Stimulated activated naive CD8-positive, alpha-beta T cell treated with anti-CD3 and anti-CD28 coated beads, Interleukin-15, Interleukin-2, amounts not matched to agents 100 U/mL and 50 U/mL, for 24 hours (primary cell): ENCODE data around the gene ANXA11.

Experiments
- ATAC-seq: fragments of 150-1000 bp; cut with Tn5 transposase; one replicate; pipeline ENCODE4 v1.10.0; 2021
- DNase-seq: peaks from one replicate; pipeline ENCODE4 v3.0.0; 2021

The ANXA11 gene

DNA sequence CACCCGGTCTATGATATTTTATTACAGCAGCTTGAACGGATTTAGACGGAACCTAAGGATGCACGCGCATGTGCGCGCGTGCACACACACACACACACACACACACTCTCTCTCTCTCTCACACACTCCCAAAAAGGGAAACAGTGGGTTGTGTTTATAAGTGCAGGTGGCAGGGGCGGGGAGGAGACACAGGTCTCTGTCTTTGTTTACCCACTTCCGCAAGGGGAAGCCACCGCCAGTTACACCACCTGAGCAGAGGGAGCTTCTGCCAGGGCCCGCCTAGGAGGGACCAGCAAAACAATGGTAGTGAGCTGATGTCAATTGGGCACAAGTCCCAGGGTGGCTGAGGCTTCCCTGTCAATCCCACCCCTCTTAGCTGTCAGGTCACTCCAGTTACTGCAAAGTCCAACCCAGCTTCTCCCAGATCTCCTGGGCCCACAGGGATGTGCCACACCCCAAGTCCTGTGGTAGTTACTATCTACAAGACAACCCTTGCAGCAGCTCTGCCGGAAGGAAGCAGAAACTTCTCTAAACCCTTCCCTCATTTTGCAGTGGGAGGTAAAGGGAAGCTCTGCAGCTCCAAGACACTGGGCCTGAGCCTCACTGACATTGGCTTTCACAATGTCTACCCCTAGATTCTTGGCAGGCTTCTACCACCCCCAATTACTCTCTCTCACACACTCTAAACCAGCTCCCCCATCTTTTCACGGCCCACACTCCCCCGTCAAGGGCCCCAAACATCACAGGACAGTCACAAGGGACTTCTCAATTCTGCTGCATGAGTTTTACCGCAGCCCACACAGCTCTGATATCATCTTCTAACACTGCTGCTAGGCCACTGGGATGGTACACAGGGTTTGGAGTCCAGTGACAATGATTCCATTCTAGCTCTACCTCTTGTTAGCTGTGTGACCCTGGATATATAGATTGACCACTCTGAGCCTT lies 17.6 kb downstream of the ANXA11 start:
- ATAC-seq (peak; percentile 87), DNase-seq (peak; percentile 65)

DNA sequence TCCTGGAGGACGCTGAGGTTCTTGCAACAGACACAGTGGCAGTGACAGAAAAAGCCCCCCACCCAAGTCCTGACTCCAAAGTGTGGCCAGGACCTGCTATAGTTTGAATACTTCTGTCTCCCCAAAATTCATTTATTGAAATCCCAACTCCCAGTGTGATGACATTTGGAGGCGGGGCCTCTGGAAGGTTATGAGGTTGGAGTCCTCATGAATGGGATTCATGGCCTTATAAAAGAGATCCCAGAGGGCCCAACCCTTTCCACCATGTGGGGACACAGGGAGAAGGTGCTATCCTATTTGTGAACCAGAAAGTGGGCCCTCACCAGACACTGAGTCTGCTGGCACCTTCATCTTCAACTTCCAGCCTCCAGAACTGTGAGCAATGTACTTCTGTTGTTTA lies 18.3 kb downstream of the ANXA11 start:
- DNase-seq (no peak), ATAC-seq (no peak)

DNA sequence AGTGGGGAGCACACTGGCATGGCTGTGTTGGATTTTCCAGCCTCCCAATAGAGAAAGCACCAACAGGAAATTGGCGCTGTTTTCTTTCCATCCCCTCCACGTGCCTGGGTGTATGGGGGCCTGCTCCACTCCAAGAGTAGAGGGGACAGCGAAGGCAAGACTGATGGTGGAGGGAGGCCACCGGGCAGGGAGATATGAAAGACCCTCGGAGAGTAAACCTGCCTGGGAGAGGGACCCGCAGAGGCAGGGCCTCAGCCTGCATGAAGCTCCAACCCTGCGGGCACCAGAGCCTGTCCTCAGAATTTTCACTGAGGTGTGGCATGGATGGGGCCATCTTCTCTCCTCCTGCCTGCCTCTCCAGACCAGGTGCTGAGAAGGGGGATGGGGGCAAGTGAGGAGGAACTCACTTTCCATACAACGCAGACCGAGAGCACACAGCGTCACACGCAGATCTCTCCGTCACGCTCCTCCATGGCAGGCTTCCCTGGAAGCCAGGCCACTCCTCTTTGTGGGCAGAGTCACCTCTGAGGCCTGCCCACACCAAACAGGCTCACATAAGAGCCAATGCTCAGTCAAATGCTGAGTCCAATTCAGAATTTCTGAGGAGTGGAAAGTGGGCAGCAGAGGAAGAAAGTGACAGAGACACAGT lies 18.8 kb downstream of the ANXA11 start:
- ATAC-seq (peak; percentile 51), DNase-seq (peak; percentile 56)

DNA sequence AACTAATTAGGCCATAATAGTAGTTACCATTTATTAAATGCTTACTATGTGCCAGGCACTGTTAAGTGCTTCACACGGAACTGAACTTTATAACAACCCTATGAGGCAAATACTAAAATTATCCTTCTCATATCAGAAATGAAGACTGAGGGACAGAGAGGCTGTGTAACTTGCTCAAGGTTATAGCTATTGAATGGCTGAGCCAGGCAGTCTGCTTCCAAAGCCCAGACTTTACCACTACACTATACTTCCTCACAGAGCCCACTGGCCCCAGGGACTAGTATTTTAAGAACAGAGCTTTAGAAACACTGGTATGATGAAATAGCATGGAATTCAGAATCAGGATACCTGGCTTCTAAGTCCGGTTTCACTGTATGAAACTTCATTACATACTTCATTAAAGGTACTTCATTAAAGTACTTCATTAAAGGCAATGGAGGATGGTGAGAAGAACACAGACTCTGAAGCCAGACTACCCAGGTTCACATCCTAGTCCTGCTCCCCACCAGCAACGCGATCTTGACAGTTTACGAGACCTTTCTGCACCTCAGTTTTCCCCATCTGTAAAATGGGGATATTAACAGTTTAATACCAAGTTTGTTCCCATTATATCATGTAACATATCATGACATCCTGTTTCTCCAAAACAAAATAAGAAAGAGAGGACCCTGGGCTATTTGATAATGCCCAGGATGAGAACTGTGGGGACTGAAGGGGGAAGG lies 19.6 kb downstream of the ANXA11 start:
- ATAC-seq (no peak), DNase-seq (no peak)

DNA sequence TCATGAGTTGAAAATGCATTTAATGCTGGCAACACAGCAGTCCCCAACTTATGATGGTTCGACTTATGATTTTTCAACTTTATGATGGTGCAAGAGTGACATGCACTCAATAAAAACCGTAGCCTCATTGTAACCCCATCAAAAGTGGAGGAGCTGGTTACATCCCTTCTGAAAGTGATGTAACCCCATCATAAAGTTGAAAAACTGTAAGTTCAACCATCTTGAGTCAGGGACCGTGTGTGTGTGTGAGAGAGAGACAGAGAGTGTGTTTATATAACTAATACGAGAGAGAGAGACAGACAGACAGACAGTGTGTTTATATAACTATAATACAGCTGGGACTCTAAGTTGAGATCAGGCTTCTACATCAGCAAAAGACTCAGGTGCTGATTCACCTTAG lies 21.0 kb downstream of the ANXA11 start:
- ATAC-seq: no peak

DNA sequence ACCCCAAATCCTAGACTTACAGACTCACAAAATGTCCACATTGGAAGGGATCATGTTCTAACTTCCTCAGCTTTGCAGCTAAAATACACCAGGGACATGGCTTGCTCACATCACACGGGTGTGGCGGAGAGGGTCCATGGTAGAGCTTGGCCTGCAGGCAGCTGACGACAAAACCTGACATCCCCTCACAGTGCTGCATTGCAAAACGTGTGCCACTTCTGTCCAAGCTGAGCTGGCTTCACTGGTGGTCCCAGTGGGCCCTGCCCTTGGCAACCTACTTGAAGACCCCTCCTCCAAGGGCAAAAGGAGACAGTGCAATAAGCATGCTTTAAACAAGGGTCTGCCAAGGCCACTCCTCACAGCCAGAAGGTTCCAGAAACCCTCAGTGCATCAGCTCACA lies 21.9 kb downstream of the ANXA11 start:
- ATAC-seq (no peak), DNase-seq (no peak)

More for the DNA sequence above, 21.0 kb downstream of the ANXA11 start:
- no peak for DNase-seq

DNA sequence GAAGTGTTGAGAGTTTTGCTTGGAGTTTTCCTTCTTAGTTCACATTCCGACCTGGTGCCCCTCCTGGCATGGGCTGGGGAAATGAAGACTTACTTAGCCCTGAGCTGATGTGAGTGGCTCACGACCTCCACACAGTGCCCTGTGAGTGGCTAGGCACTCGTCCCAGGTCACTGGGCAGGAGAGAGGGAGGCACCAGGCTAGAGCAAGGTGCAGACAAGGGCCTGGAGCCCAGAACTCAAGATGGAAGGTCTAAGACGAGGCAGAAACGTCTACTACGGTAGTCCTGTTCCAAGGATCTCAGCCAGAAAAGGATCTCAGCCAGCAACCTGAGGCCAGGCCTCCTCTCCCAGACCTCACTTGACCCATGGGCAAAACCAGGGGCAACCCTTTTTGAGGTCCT lies 22.4 kb downstream of the ANXA11 start:
- DNase-seq: no peak
- ATAC-seq: no peak

DNA sequence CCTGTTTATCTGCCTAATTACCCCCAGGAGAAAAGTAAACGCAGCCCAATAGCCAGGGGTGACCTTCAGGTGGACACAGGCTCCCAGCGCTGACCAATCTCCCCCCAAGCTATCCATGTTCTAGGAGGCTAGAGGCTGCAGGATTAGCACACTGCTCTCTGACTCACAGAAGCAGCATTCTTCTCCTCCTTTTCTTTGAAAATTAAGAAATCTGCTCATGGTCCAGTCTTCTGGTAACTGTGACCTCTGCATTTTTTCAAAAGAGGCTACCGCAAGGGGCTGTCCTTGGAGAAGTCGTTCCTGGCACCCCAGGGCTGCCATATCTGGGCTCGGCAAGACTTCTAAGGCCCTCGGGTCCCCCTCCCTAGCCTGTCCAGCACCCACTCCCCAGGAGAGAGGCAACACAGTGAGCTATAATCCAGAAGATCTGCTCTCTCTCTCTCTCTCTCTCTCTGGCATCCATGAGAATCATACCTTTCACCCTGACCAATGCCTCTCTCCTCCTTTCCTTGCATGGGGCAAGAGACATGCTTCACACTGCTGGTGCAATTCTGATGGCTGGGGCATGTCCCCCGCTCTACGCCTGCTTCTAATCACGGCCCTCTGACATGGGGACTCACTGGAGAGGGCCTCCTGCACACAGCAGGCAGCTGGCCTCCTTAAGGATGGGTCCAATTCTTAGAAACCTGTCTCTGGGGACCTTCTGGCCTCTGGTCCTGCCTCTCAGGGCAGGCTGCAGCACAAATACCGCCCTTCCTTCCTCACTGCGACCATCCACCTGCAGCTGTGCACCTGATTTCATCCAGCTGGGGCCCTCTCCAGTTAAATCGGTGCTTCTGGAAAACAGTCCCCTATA lies 27.3 kb downstream of the ANXA11 start:
- DNase-seq (no peak), ATAC-seq (no peak)

DNA sequence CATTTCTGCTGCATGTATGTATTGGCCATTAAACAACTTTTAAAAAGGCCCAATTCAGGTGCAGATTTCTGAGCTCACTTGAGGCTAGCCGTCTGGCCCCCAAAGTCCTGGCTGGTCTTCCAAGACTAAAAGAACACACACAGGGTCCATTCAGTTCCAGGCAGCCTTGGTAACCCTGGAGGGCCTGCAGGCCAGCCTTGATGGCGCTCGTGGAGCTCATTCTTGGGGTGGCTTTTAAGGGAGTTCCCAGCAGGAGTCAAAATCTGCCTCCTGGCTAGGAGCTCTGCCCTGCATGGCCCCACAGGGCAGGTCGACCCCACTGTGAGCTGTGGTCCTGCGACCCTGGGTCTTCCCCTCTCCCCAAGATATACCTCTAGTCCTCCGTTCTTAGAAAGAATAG lies 28.8 kb downstream of the ANXA11 start:
- no peak for DNase-seq
- ATAC-seq: no peak

DNA sequence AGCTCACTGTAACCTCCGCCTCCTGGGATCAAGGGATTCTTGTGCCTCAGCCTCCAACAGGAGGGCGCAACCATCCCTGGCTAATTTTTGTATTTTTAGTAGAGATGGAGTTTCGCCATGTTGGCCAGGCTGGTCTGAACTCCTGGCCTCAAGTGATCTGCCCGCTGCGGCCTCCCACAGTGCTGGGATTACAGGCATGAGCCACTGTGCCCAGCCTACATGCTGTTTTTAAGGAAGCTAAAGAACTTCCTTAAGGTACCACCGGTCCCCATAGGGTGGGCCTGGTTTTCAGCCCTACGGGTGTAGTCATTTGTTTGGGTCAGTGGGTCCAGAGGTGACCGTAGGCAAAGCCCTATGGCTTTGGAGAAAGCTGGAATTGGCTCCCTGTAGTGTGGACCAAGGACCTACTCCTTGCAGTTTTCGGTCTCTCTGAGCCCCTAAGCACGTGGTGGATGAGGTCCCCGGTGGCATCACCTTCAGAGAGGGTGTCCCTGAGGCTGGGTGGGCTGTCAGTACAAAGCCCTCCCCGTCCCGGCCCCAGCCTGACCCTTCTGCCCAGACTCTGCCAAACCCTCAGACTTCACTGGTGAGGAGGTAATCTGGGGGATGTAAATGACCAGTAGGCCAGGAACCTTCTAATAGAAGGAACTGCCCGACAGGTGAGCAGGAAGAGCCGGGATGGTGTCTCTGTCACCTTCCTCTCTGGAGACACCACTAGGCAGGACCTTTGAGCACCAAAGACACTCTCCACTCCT lies 30.5 kb downstream of the ANXA11 start:
- DNase-seq: no peak
- ATAC-seq: no peak

DNA sequence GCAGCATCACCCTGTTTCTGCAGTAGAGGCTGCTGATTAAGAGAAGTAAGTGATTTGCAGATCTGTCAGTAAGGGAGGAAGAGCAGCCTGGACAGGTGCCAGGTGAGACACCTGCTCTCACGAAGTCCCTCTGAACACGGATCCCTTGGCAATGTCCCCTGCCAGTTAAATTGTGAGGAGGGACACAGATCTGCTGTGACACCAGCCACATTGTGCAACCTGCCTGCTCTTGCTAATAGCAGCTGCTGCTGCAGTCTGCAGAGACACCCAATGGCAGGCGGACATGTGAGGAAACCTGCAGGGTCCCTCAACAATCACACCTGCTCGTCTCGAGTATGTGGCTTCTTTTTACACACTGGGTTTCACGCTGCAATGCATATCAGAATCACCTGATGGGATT lies 31.9 kb downstream of the ANXA11 start:
- ATAC-seq: no peak
- no peak for DNase-seq

DNA sequence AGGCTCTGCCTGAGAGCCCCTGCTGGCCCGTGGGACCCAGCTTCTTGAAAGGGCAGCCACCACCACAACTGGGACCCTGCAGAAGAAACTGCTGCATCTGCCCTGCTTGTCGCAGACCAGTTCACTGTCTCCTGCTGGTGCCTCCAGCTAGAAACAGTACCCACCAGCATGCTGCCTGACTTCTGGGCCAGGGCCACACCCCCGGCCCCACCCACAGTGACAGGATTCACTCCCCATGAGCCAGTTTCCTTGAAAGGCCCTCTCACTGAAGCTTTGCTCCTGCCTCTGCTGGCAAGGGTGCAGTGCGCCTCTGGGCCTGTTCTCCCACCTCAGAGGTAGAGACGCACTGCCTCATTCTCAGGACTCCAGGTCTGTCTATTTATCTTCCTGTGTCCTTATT lies 32.4 kb downstream of the ANXA11 start:
- DNase-seq: no peak
- ATAC-seq: no peak

DNA sequence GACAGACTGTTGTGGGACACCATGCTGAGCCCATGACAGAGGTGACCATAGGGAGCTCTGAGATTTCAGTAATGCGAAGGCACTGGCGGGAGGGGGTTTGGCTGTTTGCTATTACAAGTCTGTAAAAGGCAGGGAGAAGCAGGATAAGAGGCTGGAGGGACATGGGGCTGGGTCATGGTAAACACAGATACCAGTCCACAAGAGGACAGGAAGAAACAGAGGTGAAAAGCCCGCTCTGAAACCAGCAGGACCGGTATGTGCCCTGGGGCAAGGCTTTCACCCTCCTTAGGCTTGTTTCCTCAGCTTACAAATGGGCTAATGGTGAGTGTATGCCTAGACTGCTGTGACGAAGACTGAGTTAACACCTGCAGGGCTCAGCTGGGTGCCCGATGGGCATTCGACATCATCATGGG lies 34.1 kb downstream of the ANXA11 start:
- no peak for DNase-seq
- no peak for ATAC-seq

DNA sequence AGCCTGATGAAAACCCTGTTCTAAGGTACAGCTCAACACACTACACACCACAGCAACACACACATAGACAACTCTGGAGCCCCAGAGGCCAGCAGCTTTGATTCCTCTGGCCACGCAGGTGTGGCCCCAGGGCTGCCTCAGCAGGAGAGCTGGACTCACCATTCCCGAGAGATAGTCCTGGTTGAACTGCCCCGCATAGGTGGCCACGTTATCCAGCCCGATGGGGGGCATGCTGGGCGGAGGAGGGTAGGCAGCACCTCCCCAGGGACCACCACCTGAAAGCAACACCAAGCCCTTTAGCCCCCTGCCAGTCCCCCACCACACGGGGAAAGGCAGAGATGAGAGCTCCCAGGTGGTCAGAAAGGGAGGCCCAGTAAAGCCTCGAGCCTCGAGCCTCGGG lies 34.7 kb downstream of the ANXA11 start:
- no peak for DNase-seq
- no peak for ATAC-seq

DNA sequence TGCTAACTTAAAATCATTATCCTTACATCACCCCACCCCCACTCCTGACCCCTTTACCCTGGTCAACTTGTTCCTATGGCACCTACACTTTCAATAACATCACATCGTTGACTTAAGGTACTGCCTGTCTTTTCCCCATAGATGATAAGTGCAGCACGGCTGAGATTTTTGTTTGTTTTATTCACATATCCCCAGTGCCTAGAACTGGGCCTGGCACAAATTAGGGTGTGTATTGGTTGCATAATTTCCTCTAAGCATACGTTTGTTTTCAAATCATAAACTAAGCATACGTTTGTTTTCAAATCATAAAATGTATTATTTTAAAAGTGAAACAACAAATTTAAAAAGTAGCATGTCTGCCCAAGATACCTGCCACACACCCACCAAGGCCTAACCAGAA lies 35.3 kb downstream of the ANXA11 start:
- DNase-seq (no peak), ATAC-seq (no peak)

DNA sequence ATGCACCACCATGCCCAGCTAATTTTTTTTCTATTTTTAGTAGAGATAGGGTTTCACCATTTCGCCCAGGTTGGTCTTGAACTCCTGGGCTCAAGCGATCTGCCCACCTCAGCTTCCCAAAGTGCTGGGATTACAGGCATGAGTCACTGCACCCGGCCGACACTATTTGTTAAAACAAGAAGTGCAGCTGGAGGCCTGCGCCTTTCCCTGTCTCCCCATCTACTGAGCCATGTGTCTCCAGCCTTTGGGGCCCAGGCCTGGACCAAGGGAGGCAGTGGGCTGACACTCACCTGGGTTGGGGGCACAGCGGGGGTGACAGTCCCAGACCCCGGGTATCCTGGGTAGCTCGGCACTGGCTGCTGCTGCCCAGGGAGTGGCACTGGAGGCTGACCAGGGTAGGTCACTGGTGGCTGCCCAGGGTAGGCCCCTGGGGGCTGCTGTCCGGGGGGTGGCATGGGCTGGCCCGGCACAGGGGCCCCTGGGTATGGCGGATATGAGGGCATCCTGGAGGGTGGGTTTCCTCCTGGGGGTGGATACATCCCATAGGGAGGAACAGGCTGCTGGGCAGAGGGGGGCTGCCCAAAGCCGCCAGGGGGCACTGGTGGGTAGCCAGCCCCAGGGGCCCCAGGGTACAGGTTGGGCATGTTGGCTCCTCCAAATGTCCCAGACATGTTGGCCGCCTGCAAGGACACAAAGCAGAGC lies 36.5 kb downstream of the ANXA11 start:
- ATAC-seq: no peak

DNA sequence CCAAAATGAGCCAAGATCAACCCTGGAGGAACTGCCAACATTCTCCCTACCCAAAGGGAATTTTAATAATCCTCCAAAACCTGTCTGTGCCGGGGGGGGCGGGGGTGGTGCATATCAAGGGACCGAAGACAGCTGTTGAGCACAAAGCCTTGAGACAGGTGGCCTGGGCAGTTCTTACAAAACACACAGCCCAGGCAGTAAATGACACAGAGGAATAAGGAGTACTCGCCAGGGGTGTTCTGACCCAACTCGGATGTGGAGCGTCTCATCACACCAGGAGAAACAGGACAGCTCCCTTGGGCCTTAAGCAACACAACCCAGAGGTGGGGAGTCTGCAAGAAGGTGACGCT lies 37.2 kb downstream of the ANXA11 start:
- DNase-seq (no peak), ATAC-seq (no peak)

More for the DNA sequence above, 36.5 kb downstream of the ANXA11 start:
- DNase-seq: peak; percentile 24

DNA sequence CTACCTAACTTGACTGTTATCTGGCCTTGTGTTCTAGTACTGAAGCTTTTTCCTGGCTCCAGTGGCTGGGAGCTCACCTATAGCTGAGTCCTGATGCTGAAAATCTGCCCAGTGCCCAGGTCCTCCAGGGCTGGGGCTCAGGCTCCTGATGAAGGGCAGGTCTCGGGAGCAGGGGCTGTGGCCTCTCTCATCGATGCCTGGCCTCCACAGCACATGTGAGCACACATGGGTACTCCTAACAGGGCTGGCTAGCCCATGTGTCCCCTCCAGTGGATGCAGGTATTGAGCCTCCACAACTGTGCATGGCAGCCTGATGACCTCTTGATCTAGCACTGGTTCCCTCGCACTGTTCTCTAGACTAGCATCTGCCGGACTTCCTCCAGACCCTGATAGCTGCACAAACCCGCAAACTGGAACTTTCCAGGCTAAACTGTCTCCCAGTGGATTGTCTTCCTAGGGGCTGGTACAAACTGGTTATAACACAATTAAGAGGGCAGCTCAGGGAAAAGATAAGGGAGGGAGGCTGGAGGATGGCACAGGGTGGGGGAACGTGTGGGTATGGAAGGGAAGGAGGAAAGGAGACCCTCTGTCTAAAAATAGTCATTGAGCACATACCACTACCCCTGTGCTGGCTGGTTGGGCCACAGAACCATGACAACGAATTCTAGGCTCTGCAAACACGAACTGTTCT lies 37.7 kb downstream of the ANXA11 start:
- no peak for DNase-seq
- no peak for ATAC-seq

DNA sequence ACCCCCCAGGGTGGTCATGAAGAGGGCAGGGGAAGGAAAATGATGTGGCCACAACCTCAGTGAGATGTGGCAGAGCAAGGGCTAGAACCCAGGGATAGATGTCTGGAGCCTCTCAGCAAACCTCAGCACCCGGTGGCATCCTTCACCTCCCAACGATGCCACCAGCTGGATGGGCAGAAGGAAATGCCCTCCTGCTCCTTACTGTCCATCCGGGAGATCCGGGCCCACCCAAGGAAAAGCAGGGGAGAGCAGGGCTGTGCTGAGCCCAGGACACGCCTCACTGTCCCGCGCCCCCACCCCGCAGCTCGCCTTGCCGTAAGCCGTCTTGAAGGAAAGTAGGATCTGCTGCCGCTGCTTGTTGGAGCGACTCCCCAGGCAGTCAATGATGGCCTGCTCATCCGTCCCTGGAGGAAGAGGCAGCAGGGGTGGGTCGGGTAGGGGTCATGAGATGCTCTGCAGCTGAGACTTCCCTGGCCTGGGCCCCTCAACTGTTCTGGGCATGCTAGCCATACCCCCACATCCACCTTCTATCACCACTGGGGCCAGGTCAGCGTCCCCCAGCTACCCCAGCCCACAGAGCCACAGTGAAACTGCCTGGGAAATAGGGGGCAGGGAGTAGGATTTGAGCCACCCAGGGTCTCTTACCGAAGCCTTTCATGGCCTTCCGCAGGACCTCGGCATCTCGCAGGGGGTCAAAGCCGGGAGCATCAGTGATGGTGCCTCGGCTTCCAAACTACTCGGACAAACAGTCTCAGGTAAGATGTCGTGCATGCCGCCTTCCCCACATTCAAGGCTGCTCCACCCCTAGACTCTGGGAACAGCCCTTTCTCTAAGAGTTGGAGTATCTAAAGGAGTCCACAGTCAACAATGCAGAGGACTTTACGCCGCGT lies 38.5 kb downstream of the ANXA11 start:
- no peak for DNase-seq
- ATAC-seq: no peak
